Duodenal mucosa (tissue), 2 donors: ENCODE data around the gene ANXA1.

Experiments
- H3K27ac ChIP-seq: one replicate; pipeline ENCODE4 v1.7.0; 2013; ENCODE audit warnings: low read depth, low read length
- H3K27me3 ChIP-seq, 2 donors: one replicate each; pipeline ENCODE4 v1.7.0; 2013; ENCODE audit warnings: low read length in 2 of 2, control low read depth in 1 of 2; ENCODE audit not compliant: insufficient read depth in 2 of 2, control insufficient read depth in 1 of 2
- H3K36me3 ChIP-seq, 2 donors: one replicate each; pipeline ENCODE4 v1.7.0; 2013; ENCODE audit warnings: low read length in 2 of 2, control low read depth in 1 of 2; ENCODE audit not compliant: insufficient read depth in 2 of 2, control insufficient read depth in 1 of 2
- H3K4me1 ChIP-seq, 2 donors: one replicate each; pipeline ENCODE4 v1.7.0; 2013; ENCODE audit warnings: low read length in 2 of 2, control low read depth in 1 of 2; ENCODE audit not compliant: insufficient read depth in 2 of 2, control insufficient read depth in 1 of 2
- H3K4me3 ChIP-seq, 2 donors: one replicate each; pipeline ENCODE4 v1.7.0; 2013; ENCODE audit warnings: low read length in 2 of 2, low read depth in 1 of 2
- H3K9ac ChIP-seq, 2 donors: one replicate each; pipeline ENCODE4 v1.7.0; 2013; ENCODE audit warnings: low read length in 2 of 2, low read depth in 1 of 2
- H3K9me3 ChIP-seq, 2 donors: one replicate each; pipeline ENCODE4 v1.7.0; 2013; ENCODE audit warnings: low read length in 2 of 2, control low read depth in 1 of 2; ENCODE audit not compliant: control insufficient read depth in 1 of 2

Gene ANXA1

DNA sequence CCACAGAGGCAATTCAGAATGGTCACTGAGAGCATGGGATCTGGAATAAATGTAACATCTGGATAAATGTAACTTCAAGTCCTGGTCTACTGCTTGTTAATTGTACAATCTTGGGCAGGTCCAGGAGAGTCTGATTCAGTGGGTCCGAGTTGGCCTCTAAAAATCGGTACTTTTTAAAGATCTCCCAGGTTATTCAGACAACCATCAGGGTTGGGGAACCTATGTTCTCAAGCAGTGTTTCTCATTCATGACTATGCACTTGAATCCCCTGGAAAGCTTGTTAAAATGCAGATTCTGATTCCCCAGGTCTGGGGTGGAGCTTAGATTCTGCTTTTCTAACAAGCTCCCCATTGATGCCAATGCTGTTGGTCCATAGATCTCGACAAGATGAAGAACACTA is 14.8 kb downstream of the ANXA1 start:
- no peak overlapping the region for H3K27ac ChIP-seq
- no peak overlapping the region for H3K4me3 ChIP-seq
- peaks cover 0 to 3% of the 10 kb centered on the region in 2 donors for H3K4me1 ChIP-seq
- H3K27me3 ChIP-seq: no peaks in the 10 kb centered on the region
- H3K9me3 ChIP-seq: no peaks in the 10 kb centered on the region
- no peak overlapping the region for H3K9ac ChIP-seq
- peaks cover 0 to 7% of the 10 kb centered on the region in 2 donors for H3K36me3 ChIP-seq

DNA sequence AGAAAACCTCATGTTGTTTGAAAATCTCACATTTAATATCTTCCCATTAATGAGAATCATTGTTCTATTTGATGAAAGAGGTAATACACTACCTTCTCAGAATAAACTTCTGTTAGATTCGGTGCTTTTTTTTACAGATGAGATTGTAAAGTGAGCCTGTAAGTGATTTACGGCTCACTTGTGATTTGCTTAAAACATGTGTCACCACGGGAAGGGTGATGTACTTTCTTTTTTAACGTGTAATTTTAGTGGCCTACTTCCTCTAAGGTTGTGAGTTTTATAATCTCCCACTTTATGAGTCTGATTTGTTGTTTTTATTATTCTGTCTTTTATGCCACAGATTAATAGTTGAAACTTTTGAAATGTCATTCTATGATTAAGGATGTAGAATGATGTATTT is 15.9 kb downstream of the ANXA1 start:
- no peak overlapping the region for H3K27ac ChIP-seq
- no peak overlapping the region for H3K4me3 ChIP-seq
- no peaks in the 10 kb centered on the region for H3K27me3 ChIP-seq
- peaks cover 0 to 3% of the 10 kb centered on the region in 2 donors for H3K4me1 ChIP-seq
- no peaks in the 10 kb centered on the region for H3K9me3 ChIP-seq
- peaks cover 0 to 7% of the 10 kb centered on the region in 2 donors for H3K36me3 ChIP-seq
- H3K9ac ChIP-seq: no peak overlapping the region

DNA sequence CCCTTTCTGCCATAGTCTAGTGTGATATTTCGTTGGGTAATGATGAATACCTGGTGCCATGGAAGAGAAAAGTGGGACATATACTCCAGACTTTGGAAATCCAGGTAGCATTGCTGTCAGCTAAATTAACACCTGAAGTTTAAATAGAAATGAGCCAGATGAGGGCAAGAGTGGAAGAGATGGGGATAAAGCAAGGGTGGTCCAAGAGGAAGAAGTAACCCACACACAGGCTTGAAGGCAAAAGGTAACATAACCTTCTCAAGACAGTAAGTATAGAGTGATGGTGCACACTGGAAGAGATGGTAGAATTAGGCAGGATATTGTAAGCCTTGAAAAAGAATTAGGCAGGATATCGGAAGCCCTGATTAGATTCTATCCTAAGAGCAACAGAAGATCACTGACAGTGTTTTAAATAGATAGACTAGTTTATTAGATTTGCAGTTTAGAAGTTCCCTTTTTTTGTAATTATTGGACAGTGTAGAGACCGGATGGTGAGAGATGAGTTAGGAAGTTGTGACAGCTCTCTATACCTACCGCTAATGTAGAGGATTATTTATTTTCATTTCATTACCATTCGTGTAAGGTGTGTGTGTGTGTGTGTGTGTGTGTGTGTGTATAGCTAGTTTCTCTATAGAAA is 16.8 kb downstream of the ANXA1 start:
- H3K27ac ChIP-seq: no peak overlapping the region
- H3K27me3 ChIP-seq: no peaks in the 10 kb centered on the region
- peaks cover 0 to 7% of the 10 kb centered on the region in 2 donors for H3K36me3 ChIP-seq
- H3K9ac ChIP-seq: no peak overlapping the region
- peaks cover 0 to 3% of the 10 kb centered on the region in 2 donors for H3K4me1 ChIP-seq
- H3K4me3 ChIP-seq: no peak overlapping the region
- no peaks in the 10 kb centered on the region for H3K9me3 ChIP-seq

DNA sequence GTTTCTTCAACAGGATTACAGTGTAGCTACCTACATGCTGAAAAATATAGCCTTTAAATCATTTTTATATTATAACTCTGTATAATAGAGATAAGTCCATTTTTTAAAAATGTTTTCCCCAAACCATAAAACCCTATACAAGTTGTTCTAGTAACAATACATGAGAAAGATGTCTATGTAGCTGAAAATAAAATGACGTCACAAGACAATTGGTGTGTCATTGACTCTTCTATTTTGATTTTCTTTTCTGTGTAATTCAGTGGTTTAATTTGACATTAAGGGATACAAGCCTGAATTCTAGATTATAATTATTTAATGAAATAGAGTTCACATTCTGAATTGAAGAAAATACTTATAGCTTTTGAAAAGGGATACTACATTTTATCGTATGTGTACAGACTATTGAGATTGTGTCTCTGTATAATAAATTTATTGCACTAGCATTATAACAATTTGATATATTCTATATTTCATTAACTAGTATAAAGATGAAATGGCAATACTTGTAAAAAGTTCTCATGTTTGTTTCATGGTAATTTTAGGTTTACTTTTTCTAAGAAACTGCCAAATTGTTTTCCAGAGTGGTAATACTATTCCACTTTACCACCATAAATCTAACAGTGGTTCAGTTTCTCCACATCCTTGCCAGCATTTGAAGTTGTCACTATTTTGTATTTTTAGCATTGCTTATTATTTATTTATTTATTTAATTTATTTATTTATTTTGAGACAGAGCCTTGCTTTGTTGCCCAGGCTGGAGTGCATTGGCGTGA is 18.7 kb downstream of the ANXA1 start:
- H3K4me1 ChIP-seq: peaks cover 0 to 3% of the 10 kb centered on the region in 2 donors

DNA sequence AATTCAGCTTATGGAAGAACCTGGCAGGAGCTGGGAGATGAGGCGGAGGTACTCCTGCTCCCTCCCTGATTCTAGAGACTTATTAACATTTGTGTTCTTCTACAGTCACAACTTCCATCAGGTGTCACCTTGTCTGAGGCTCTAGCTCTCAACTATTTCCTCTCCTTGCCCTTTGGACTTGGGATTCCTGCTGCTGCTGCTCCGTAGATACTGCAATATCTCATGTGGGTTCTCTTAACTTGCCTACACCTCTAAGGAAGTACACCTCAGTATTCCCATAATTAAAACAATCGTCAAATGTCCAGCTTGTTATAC is 21.2 kb downstream of the ANXA1 start:
- no peak overlapping the region for H3K27ac ChIP-seq
- H3K4me3 ChIP-seq: no peak overlapping the region
- no peaks in the 10 kb centered on the region for H3K4me1 ChIP-seq
- no peaks in the 10 kb centered on the region for H3K36me3 ChIP-seq
- H3K27me3 ChIP-seq: no peaks in the 10 kb centered on the region
- H3K9ac ChIP-seq: no peak overlapping the region
- no peaks in the 10 kb centered on the region for H3K9me3 ChIP-seq

More for the DNA sequence above, 18.7 kb downstream of the ANXA1 start:
- H3K9me3 ChIP-seq: no peaks in the 10 kb centered on the region
- no peak overlapping the region for H3K4me3 ChIP-seq
- peaks cover 0 to 7% of the 10 kb centered on the region in 2 donors for H3K36me3 ChIP-seq
- no peaks in the 10 kb centered on the region for H3K27me3 ChIP-seq
- H3K9ac ChIP-seq: no peak overlapping the region
- no peak overlapping the region for H3K27ac ChIP-seq

DNA sequence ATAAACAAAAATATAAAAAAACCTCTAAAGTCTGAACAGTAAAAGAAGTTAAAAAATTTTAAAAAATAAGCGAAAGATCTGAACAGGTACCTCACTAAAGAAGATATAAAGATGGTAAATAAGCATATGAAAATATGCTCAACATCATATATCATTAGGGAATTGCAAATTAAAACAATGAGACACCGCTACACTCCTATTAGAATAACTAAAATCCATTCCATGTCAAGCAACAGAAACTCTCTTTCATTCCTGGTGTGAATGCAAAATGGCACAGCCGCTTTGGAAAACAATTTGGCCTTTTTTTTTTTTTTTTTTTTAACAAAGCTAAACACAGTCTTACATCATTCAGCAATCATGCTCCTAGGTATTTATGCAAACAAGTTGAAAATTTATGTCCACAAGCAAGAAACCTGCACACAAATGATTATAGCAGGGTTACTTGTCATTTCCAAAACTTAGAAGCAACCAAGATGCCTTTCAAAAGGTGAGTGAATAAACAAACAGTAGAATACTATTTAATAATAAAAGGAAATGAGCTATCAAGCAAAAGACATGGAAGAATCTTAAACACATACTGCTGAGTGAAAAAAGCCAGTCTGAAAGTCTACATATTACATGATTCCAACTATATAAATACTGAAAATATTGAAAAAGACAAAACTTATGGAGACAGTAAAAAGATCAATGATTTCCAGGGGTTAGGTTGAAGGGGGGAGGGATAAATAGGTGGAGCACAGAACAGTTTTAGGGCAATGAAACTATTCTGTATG is 22.1 kb downstream of the ANXA1 start:
- Histone ChIP-seq H3K27me3 (no peaks in the 10 kb centered on the region), H3K27ac (no peak overlapping the region), H3K36me3 (no peaks in the 10 kb centered on the region), H3K9me3 (no peaks in the 10 kb centered on the region), H3K4me1 (no peaks in the 10 kb centered on the region), H3K4me3 (no peak overlapping the region), H3K9ac (no peak overlapping the region)

DNA sequence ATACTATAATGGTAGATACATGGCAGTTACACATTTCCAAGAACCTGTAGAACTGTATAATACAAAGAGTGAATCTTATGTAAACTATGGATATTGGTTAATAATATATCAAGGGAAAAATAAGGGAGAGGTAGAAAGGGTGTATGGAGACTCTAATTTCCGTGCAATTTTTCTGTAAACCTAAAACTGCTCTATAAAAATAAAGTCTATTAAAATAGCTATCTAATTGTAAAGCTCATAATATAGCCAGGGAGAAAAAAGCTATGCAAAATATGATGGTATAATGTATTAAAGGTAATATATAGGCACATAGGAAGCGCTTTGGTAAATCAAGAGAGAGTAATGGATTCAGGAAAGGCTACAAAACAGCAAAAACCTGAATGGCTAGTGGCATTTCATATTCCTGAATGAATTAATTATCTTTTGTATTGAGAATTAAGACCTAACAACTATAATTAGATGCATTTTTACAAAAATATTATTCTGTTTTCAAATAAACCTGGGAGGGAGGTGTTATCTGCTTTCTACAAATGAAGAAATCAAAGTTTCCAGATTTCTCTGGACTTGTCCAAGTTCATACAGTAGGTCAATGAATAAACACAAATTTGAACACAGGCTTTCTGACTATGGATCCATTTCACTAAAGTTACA is 22.8 kb downstream of the ANXA1 start:
- H3K9me3 ChIP-seq: no peaks in the 10 kb centered on the region
- no peaks in the 10 kb centered on the region for H3K36me3 ChIP-seq
- H3K9ac ChIP-seq: no peak overlapping the region
- H3K4me1 ChIP-seq: no peaks in the 10 kb centered on the region
- H3K27me3 ChIP-seq: no peaks in the 10 kb centered on the region
- H3K4me3 ChIP-seq: no peak overlapping the region
- H3K27ac ChIP-seq: no peak overlapping the region

DNA sequence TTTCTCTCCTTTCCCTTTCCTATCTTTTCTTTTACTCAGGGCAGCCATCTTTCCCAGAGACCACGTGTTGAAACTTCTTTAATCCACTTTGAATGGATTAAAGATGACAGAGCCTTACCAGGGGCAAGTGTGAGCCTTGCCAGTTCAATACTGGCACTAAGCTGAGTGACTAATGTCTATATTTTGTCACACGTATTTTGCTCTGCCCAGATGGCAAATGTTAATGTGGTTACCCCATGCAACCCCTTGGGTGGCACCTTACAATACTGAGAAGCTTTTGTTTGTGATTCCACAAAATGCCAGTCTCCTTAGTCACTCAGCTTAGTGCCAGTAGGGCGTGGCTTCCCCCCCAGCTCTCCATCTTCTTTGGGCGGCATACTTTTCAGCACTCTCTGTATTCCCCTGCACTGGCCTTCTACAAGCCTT is 24.8 kb downstream of the ANXA1 start:
- H3K27ac ChIP-seq: no peak overlapping the region
- H3K4me3 ChIP-seq: no peak overlapping the region
- H3K9me3 ChIP-seq: no peaks in the 10 kb centered on the region
- no peaks in the 10 kb centered on the region for H3K27me3 ChIP-seq
- no peak overlapping the region for H3K9ac ChIP-seq
- no peaks in the 10 kb centered on the region for H3K4me1 ChIP-seq
- H3K36me3 ChIP-seq: no peaks in the 10 kb centered on the region

DNA sequence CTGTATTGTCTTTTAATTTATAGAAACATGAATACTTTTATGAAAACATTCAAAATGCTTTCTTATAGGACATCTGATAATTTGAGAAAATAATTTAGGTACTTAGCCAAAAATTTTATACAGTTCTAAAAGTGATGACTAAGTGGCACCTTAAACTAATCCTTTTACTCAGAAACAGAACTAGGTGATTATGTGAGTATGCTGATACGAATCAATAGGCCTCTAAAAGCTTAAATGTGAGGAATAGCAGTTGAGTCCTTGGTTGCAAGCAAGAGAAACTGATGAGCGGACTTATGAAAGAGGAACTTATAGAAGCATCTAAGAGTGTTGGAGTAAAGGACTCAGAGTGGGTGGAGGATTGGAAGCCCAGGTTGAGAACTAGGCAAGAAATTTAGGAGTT is 26.4 kb downstream of the ANXA1 start:
- Histone ChIP-seq H3K36me3 (no peaks in the 10 kb centered on the region), H3K4me1 (no peaks in the 10 kb centered on the region), H3K27ac (no peak overlapping the region), H3K9ac (no peak overlapping the region), H3K9me3 (no peaks in the 10 kb centered on the region), H3K27me3 (no peaks in the 10 kb centered on the region), H3K4me3 (no peak overlapping the region)

DNA sequence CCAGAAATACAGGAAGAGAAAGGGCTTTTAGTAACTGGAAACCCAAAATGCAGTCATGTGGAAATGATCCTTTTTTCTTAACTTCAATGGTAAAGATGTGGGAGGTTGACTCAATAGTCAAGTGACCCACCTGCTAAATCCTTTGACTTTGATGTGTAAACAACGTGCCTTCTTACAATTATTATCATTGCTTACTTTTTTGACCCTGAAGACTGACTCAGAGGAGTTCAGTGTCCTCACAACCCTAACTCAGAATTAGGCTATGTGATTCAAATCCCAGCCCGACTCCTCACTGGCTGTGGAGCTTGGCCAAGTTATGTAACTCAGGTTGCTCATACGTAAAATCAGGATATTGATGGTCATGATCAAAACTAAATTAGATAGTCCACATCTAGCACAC is 27.9 kb downstream of the ANXA1 start:
- Histone ChIP-seq H3K36me3 (no peaks in the 10 kb centered on the region), H3K9me3 (no peaks in the 10 kb centered on the region), H3K4me1 (no peaks in the 10 kb centered on the region), H3K9ac (no peak overlapping the region), H3K27me3 (no peaks in the 10 kb centered on the region), H3K27ac (no peak overlapping the region), H3K4me3 (no peak overlapping the region)
